ENCODE results near the gene PPT2. TPM values are rescaled to one million over a fixed set of nuclear protein-coding genes. Genes with fewer than 3 reads are reported as not detected.

Gene PPT2
- total and polyA plus RNA-seq, 2 of the 8 experiments (the other 6 are each of a cell fraction or from before 2014, with no cell fraction given): 24.1 to 39.5 TPM

DNA sequence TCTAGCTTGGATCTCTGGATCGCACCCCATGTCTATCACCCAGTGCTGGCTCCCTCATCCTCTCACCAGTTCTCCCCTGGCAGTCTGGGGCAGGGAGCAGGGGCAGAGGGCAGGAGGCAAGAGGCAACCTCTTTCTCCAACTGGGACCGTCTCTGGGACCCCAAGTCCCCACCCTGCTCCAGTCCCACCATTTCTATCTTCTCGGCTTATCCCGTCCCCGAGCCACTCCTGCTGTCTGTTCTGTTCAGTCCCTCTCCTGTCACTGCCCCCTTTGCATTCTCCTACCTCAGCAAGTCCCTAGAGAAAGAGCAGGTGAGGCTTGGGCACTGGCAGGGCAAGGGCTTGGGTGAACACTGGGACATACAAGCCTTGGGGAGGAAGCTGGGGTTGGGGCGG, 44.2 kb upstream of the PPT2 start:
- POLR2A ChIA-PET (ENCODE audit: partially characterized antibody): interaction anchor here (0.6 to 3.1 kb wide), 18 partner anchors 9 to 194 kb away, joined by 3 to 16 read pairs (median 5); partner anchors contain the start of genes ATF6B, DXO and GPSM3
- no peak for TF ChIP-seq BACH1 (IDR thresholded peaks at IDR 0.05; ENCODE audit: low read length)
- no peak for TF ChIP-seq RBBP5 (IDR thresholded peaks at IDR 0.05; ENCODE audit: borderline replicate concordance, low read depth, low read length)
- no peak for TF ChIP-seq RNF2 (IDR thresholded peaks at IDR 0.05; ENCODE audit: borderline replicate concordance, low read depth, low read length, missing control alignments, poor library complexity, severe bottlenecking)
- TF ChIP-seq KDM1A (IDR thresholded peaks at IDR 0.05; ENCODE audit: borderline replicate concordance, low read length): no peak
- TF ChIP-seq KDM4A (IDR thresholded peaks at IDR 0.05; ENCODE audit: low read depth, low read length, severe bottlenecking): no peak
- no peak for TF ChIP-seq SRF (IDR thresholded peaks at IDR 0.05; ENCODE audit: low read depth, low read length)
- no peak for TF ChIP-seq HDAC6 (IDR thresholded peaks at IDR 0.05; ENCODE audit: low read depth, low read length)
- TF ChIP-seq GTF2F1 (IDR thresholded peaks at IDR 0.05; ENCODE audit: borderline replicate concordance, low read depth, low read length): no peak
- TF ChIP-seq CREB1 (IDR thresholded peaks at IDR 0.05): no peak
- no peak for TF ChIP-seq TCF12 (IDR thresholded peaks at IDR 0.05; ENCODE audit: low read depth, low read length)
- TF ChIP-seq POLR2A (IDR thresholded peaks at IDR 0.05; ENCODE audit: control extremely low read depth in 1 of 2, low read depth in 2 of 2, low read length in 2 of 2): no peak
- TF ChIP-seq, protein P1, sequence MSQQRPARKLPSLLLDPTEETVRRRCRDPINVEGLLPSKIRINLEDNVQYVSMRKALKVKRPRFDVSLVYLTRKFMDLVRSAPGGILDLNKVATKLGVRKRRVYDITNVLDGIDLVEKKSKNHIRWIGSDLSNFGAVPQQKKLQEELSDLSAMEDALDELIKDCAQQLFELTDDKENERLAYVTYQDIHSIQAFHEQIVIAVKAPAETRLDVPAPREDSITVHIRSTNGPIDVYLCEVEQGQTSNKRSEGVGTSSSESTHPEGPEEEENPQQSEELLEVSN (IDR thresholded peaks at IDR 0.05): no peak
- no peak for TF ChIP-seq SAP30 (IDR thresholded peaks at IDR 0.05; ENCODE audit: insufficient read depth, insufficient replicate concordance, low read length)

More for the DNA sequence above, 44.2 kb upstream of the PPT2 start:
- Histone ChIP-seq H4K20me1 (replicated peaks in 1 of 2; ENCODE audit: control insufficient read depth in 1 of 2, insufficient read depth in 2 of 2, low read length in 2 of 2) (peaks cover 3 to 4% of the 10 kb centered on the region in 2 experiments), H2BK15ac (ENCODE audit: low read length) (no peak overlapping the region), H4K8ac (ENCODE audit: extremely low read depth, insufficient read depth, low read length) (no peak overlapping the region), H3K56ac (replicated peaks; ENCODE audit: insufficient read length, low read depth, low read length) (no peak overlapping the region), H3K18ac (ENCODE audit: extremely low read depth, low read length) (no peak overlapping the region), H3K14ac (ENCODE audit: insufficient read length) (no peak overlapping the region), H3K4me3 (ENCODE audit: extremely low read depth in 1 of 4, insufficient read depth in 2 of 4, low read depth in 3 of 4, low read length in 4 of 4) (no peak overlapping the region), H3K23me2 (ENCODE audit: low read depth, low read length) (0 out of 2 replicates have a peak, but pooled peaks cover 2% of the 10 kb centered on the region), H3K9ac (replicated peaks in 1 of 4; ENCODE audit: extremely low read depth in 1 of 4, low read depth in 3 of 4, low read length in 3 of 4) (no peak overlapping the region), H3K79me2 (ENCODE audit: control insufficient read depth in 1 of 2, insufficient read depth in 2 of 2, low read length in 2 of 2) (no peaks in the 10 kb centered on the region), H2BK12ac (ENCODE audit: low read depth, low read length) (0 out of 2 replicates have a peak overlapping the region, but pooled peaks have one; percentile 50), H2BK120ac (replicated peaks; ENCODE audit: low read depth, low read length) (no peak overlapping the region), H3K27ac (ENCODE audit: low read depth, low read length) (no peak overlapping the region), H4K91ac (replicated peaks; ENCODE audit: insufficient read length, low read length) (no peak overlapping the region), H4K5ac (ENCODE audit: insufficient read length, low read depth, low read length) (no peak overlapping the region), H2BK20ac (ENCODE audit: low read length) (no peak overlapping the region), H3K79me1 (ENCODE audit: low read depth, low read length) (no peaks in the 10 kb centered on the region), H2BK5ac (ENCODE audit: low read depth, low read length) (no peak overlapping the region), H3K9me3 (ENCODE audit: insufficient read depth in 2 of 2, low read depth in 1 of 2, low read length in 1 of 2) (no peaks in the 10 kb centered on the region), H3K36me3 (ENCODE audit: control insufficient read depth in 2 of 4, insufficient read depth in 4 of 4, low read length in 3 of 4) (no peaks in the 10 kb centered on the region; a peak in 2 of 8 replicates), H3K27me3 (replicated peaks in 1 of 4; ENCODE audit: control insufficient read depth in 3 of 4, extremely low read depth in 1 of 4, insufficient read depth in 3 of 4, low read length in 3 of 4) (peaks cover 0 to 11% (median 6%) of the 10 kb centered on the region in 4 experiments; a peak in 5 of 7 replicates), H3K4me1 (replicated peaks in 1 of 4; ENCODE audit: control insufficient read depth in 3 of 4, insufficient read depth in 4 of 4, low read length in 3 of 4) (peaks cover 2 to 15% (median 9%) of the 10 kb centered on the region in 4 experiments), H2AK5ac (ENCODE audit: low read depth, low read length) (no peak overlapping the region), H3K23ac (ENCODE audit: insufficient read length) (no peak overlapping the region), H2AFZ (ENCODE audit: low read length) (no peak overlapping the region), H3K4me2 (ENCODE audit: insufficient read depth in 1 of 2, low read depth in 2 of 2, low read length in 2 of 2) (peak overlapping the region; percentile 3 to 4; a peak in 1 of 4 replicates), H3K4ac (replicated peaks; ENCODE audit: insufficient read length, low read depth, low read length) (no peak overlapping the region)
- WGBS, 2 experiments (ENCODE audit: extremely low coverage in 1 of 2, insufficient coverage in 1 of 2, insufficient read length in 1 of 2, insufficient replicate concordance in 2 of 2, low coverage in 1 of 2, low lambda C conversion rate in 2 of 2, missing lambda C conversion rate in 1 of 2): 77% methylated on average over 6 of the region's 6 CpGs; no CpG with 5 or more reads in 1 of the 2 experiments
- DNase-seq (ENCODE audit: low read depth in 1 of 2, low spot score in 2 of 2): no peak
- CTCF ChIA-PET (ENCODE audit: partially characterized antibody): interaction anchor here (1.0 to 6.0 kb wide), 5 partner anchors 9 to 61 kb away, joined by 3 to 49 read pairs (median 5); no protein-coding TSS in a partner anchor
- no peak for FAIRE-seq

All from H1 (cell line).